Effector CD8-positive, alpha-beta T cell (primary cell): Measurements from ENCODE around the gene UGT3A1.

Experiments
- DNase-seq: peaks from one replicate; lab custom pipeline; 2025; lab: John Stamatoyannopoulos, UW

UGT3A1 gene

DNA sequence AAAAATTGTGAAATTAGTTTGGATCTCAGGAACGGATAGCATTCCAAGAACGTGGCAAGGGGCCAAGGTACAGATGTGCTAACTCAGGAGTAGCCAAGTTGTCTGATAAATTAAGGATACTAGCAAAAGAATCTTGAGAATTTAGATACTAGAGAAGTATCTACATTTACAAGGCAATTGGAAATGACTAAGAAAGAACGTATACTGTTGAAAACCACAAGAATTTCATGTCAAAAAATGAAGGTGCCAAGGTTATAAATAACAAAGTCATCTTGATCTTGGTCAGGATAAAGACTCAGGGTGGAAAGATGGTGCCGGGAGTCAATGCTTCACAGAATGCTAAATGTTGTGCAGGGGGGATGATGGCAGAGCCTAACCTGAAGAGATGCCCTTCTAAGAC is 72.0 kb downstream of the UGT3A1 start:
- no peak for DNase-seq

DNA sequence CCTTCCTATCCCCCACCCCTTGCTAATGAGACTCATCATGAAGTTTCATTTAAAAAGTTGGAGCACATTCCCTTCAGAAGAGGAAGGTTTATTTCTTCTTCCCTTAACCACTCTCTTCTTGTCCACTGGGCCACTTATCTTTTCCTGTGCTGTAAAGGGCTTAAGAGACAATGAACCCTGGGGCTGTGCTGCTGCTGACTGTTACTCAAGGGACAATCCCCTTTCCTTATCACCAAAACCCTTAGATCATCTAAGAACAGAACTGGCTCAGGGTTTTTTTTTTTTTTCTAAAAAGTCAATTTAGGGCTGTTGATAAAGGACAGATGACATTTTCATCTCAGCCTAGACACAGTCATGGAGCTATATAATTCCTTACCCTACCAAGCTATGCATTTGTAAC is 82.4 kb downstream of the UGT3A1 start:
- DNase-seq: no peak

DNA sequence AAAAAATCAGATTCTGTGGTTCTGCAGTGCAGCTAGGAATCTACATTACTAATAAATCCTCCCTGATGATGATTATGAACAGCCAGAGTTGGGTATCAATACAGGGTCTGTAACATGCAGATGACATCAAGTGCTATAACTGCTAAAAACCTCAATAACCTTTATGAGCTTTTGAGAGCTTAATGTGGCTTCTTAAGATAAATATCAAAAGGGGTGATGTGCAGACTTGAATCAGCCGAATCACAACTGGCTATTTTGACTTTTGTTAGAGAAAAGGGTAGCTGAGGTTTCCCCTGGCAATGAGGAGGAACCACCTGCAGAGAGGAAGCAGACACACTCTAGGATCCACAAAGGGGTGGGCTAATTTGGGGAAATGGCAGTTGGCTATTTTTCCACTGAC is 83.0 kb downstream of the UGT3A1 start:
- DNase-seq: no peak

DNA sequence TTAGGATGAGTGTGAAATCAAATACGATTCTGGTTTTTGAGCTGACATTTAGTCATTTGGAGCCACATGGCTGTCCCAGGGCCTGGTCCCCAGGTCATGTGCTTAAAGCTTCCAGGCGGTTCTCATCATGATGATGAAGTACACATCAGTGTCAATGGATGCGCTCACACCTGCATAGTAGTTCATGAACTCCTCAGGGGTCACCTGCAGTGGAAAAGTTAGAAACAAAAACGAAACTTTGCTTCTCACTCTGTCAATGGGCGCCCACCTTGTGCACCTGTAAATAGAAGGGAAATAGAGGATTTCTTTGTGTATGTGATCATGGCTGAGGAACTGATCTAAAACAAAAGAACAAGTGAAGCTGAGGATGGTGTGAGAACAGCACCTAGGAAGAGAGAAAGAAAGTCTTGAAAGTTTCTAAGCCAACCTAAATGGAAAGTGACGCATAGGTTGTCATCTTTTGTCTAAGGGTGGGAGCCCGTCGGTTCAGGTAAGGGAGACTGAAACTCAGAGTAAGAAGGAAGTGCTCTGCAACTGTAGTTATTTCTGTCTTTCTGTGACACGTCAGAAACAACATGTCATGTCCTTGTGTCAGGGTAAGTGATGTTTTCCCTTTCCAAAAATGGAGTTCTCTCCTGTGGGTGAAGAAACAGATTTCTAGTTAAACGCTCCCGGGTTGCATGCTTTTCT is 86.6 kb downstream of the UGT3A1 start:
- DNase-seq: no peak

DNA sequence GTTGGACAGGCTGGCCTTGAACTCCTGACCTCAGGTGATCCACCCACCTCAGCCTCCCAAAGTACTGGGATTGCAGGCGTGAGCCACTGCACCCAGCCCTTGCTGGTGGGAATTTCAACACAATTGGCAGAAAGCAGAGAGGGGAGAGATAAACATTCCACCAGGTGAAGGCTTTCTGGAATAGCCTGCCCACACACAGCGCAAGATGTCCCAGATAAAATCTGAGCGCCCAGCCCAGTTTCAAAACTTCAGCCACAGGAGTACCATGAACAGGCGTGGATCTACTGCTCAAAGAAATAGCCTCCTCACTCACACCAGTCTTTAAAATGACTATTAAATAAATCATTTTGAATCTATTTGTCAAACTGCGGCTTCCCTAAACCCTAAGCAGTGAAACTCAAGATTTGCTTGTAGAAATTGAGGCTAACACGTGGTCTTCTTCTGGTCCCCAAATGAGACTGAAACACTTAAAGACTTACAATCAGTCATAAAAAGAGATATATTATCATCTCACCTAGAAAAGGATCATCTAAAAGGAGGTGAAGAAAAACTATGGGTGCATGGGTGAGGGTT is 87.5 kb downstream of the UGT3A1 start:
- no peak for DNase-seq

DNA sequence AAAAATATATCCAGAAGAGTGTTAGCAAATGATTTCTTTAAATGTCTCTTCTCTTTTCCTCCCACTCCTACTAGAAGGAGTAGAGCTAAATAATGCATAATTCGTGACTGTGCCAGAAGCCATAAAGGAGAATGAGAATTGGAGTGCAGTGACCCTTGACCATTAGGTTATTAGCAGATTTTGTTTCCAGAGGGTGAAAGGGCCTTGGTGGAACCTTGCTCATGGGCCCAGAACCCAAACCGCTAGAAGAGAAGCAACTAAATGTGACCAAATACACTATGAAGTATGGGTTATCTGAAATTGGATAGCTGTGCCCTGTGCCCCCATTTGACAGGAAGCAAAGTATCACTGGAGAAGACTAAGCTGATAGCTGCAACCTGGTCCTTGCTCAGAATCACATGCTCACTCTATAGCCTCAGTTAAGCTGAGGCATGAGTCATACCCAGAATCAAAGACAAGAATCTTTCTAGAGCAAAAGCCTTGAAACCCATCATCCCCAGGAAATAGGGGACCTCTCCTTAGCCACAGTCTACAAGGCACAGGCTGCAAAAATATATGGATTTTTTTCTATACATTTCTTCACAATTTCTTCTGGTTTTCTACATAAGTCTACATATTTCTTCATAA is 89.0 kb downstream of the UGT3A1 start:
- no peak for DNase-seq
